GM19467 (cell line): Measurements from ENCODE around the gene TRIM31.

ENCODE experiments used
- ATAC-seq: cut with Tn5 transposase; IDR thresholded peaks from one replicate; pipeline ENCODE4 v1.9.1; 2021; ENCODE audit warnings: mild to moderate bottlenecking, moderate library complexity; ENCODE audit not compliant: unreplicated experiment

TRIM31 gene

GRCh38 chr6:30113003-30113759, at the start of gene TRIM31:
Gene TRIM31 (minus strand): TSS chr6:30113090. CDS start chr6:30112805, 285 bp downstream.
- no peak for ATAC-seq

- no peak for ATAC-seq
These were observed 49.6 kb upstream of the TRIM31 start for GRCh38 chr6:30162265-30163089.

GRCh38 chr6:30160785-30161531, 48.1 kb upstream of the TRIM31 start, which contains the start of gene TRIM10:
Gene TRIM10 (minus strand): TSS chr6:30161211. CDS start chr6:30160858, 353 bp downstream.
- no peak for ATAC-seq

GRCh38 chr6:30160008-30160784, 47.3 kb upstream of the TRIM31 start:
- no peak for ATAC-seq

- no peak for ATAC-seq
These were observed 45.7 kb upstream of the TRIM31 start for GRCh38 chr6:30158475-30159040.

GRCh38 chr6:30157999-30158398, 45.1 kb upstream of the TRIM31 start:
- no peak for ATAC-seq

- ATAC-seq = no peak
These were observed 44.7 kb upstream of the TRIM31 start for GRCh38 chr6:30157581-30157980.

- no peak for ATAC-seq
These were observed 43.9 kb upstream of the TRIM31 start for GRCh38 chr6:30156774-30157173.

- no peak for ATAC-seq
These were observed 43.3 kb upstream of the TRIM31 start for GRCh38 chr6:30156262-30156599.

GRCh38 chr6:30155520-30156261, 42.8 kb upstream of the TRIM31 start:
- ATAC-seq = no peak

GRCh38 chr6:30154709-30155519, 42.0 kb upstream of the TRIM31 start:
- no peak for ATAC-seq

GRCh38 chr6:30154061-30154460, 41.2 kb upstream of the TRIM31 start:
- no peak for ATAC-seq

GRCh38 chr6:30152910-30153610, 40.2 kb upstream of the TRIM31 start:
- ATAC-seq = no peak

GRCh38 chr6:30152016-30152673, 39.3 kb upstream of the TRIM31 start:
- ATAC-seq = no peak

GRCh38 chr6:30151580-30151979, 38.7 kb upstream of the TRIM31 start:
- ATAC-seq = no peak

- ATAC-seq = no peak
These were observed 37.9 kb upstream of the TRIM31 start for GRCh38 chr6:30150671-30151395.
